ENCODE measurements around the gene APOL1.

Gene APOL1

GRCh38 chr22:36277482-36278291, 24.8 kb downstream of the APOL1 start:
- peak; percentile 64 for DNase-seq (ENCODE audit: low read depth)
- H3K4me3 ChIP-seq (ENCODE audit: control insufficient read depth, low read depth, low read length) = no peak overlapping the region
- TF ChIP-seq, protein P1, sequence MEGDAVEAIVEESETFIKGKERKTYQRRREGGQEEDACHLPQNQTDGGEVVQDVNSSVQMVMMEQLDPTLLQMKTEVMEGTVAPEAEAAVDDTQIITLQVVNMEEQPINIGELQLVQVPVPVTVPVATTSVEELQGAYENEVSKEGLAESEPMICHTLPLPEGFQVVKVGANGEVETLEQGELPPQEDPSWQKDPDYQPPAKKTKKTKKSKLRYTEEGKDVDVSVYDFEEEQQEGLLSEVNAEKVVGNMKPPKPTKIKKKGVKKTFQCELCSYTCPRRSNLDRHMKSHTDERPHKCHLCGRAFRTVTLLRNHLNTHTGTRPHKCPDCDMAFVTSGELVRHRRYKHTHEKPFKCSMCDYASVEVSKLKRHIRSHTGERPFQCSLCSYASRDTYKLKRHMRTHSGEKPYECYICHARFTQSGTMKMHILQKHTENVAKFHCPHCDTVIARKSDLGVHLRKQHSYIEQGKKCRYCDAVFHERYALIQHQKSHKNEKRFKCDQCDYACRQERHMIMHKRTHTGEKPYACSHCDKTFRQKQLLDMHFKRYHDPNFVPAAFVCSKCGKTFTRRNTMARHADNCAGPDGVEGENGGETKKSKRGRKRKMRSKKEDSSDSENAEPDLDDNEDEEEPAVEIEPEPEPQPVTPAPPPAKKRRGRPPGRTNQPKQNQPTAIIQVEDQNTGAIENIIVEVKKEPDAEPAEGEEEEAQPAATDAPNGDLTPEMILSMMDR (conservative IDR thresholded peaks at IDR 0.05; ENCODE audit: control insufficient read depth, insufficient read depth, low read depth, low read length) = peak; percentile 74

- TF ChIP-seq, protein P1 (conservative IDR thresholded peaks at IDR 0.05; ENCODE audit: control insufficient read depth, insufficient read depth, low read depth, low read length) = no peak
- no peak for DNase-seq (ENCODE audit: low read depth)
- H3K4me3 ChIP-seq (ENCODE audit: control insufficient read depth, low read depth, low read length) = no peak overlapping the region
These were observed 26.3 kb downstream of the APOL1 start for GRCh38 chr22:36279219-36279666.

DNA sequence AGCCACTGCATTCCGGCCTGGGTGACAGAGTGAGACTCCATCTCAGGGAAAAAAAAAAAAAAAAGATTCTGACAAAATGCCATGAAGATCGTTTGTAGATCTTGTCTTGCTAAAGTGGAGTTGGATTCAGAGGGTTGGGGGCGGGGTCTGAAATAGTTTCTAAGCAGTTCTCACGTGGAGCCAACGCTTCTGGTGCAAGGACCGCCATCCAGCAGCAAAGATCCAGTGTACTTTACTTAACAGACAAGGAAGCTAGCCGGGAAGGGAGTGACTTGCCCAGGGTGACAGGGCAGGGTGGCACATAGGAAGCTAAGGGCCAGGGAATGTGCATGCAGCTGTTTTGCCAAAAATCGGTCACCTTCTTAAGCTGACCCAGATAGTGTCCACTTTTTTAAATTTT, 27.4 kb downstream of the APOL1 start:
- no peak overlapping the region for H3K4me3 ChIP-seq (ENCODE audit: control insufficient read depth, low read depth, low read length)
- no peak for DNase-seq (ENCODE audit: low read depth)
- TF ChIP-seq, protein P1 (conservative IDR thresholded peaks at IDR 0.05; ENCODE audit: control insufficient read depth, insufficient read depth, low read depth, low read length) = no peak

GRCh38 chr22:36281781-36282327, 28.9 kb downstream of the APOL1 start:
- no peak for DNase-seq (ENCODE audit: low read depth)
- TF ChIP-seq, protein P1 (conservative IDR thresholded peaks at IDR 0.05; ENCODE audit: control insufficient read depth, insufficient read depth, low read depth, low read length) = no peak
- no peak overlapping the region for H3K4me3 ChIP-seq (ENCODE audit: control insufficient read depth, low read depth, low read length)

- no peak overlapping the region for H3K4me3 ChIP-seq (ENCODE audit: control insufficient read depth, low read depth, low read length)
- no peak for DNase-seq (ENCODE audit: low read depth)
- TF ChIP-seq, protein P1 (conservative IDR thresholded peaks at IDR 0.05; ENCODE audit: control insufficient read depth, insufficient read depth, low read depth, low read length) = no peak
These were observed 29.4 kb downstream of the APOL1 start for GRCh38 chr22:36282328-36282831.

DNA sequence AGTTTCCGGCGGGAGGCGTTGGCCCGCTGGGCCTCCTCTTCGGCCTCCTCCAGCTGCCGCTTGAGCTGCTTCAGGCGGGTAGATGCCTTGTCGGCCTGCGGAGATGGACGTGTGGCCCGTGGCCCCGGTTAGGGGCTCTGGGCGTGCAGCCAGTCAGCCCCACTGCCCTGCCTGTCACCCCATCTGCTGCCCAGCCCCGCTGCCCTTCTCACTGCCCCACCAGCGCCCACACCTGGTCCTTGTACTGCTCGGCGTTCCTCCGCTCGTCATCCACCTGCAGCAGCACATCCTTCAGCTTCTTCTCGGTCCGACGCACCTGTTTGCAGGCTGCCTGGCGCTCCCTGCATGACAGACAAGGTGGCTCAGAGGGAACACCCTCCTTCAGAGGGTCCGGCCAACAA, 31.2 kb downstream of the APOL1 start:
- no peak overlapping the region for H3K4me3 ChIP-seq (ENCODE audit: control insufficient read depth, low read depth, low read length)
- TF ChIP-seq, protein P1 (conservative IDR thresholded peaks at IDR 0.05; ENCODE audit: control insufficient read depth, insufficient read depth, low read depth, low read length) = no peak

More for the DNA sequence above, 31.2 kb downstream of the APOL1 start:
- no peak for DNase-seq (ENCODE audit: low read depth)
